GM12801 (cell line): ENCODE results near the gene ANO4.

ENCODE experiments used
- CTCF ChIP-seq: IDR thresholded peaks from one replicate; pipeline ENCODE4 v1.5.1; 2011; ENCODE audit warnings: control low read depth; ENCODE audit not compliant: insufficient read length; ENCODE audit errors: extremely low read depth

ANO4 gene

GRCh38 chr12:101050631-101051030 is 256.1 kb downstream of the ANO4 start:
- no peak for TF ChIP-seq CTCF

- TF ChIP-seq CTCF, result no peak
Measured at GRCh38 chr12:101051151-101051550, 256.6 kb downstream of the ANO4 start.

GRCh38 chr12:101051901-101052550 is 257.4 kb downstream of the ANO4 start:
- TF ChIP-seq CTCF, result no peak

GRCh38 chr12:101053203-101053602 is 258.6 kb downstream of the ANO4 start:
- TF ChIP-seq CTCF, result no peak

GRCh38 chr12:101055940-101056339 is 261.4 kb downstream of the ANO4 start:
- TF ChIP-seq CTCF, result no peak

GRCh38 chr12:101064721-101065120 is 270.1 kb downstream of the ANO4 start:
- no peak for TF ChIP-seq CTCF

- no peak for TF ChIP-seq CTCF
Measured at GRCh38 chr12:101066489-101066888, 271.9 kb downstream of the ANO4 start.

GRCh38 chr12:101068402-101068801 is 273.8 kb downstream of the ANO4 start:
- TF ChIP-seq CTCF, result no peak
